Endothelial cell of umbilical vein (primary cell): ENCODE data around the gene KIAA1755. TPM values are rescaled to one million over a fixed set of nuclear protein-coding genes. Genes with fewer than 3 reads are reported as not detected.

Source experiments
- BruUV-seq: library from RNA; stranded (reverse); fragments of 400-500 nt; replicated peaks from 2 replicates; lab custom pipeline; 2021; lab: Mats Ljungman, UMichigan
- CTCF ChIA-PET: fragments of 300-600, 350-600 bp; sonication (Branson Sonifier 250); formaldehyde crosslinking; loops from one replicate; lab custom pipeline; 2021; ENCODE audit warnings: antibody characterized with exemption, inconsistent platforms; lab: Charles Lee
- POLR2A ChIA-PET: fragments of 300-600, 350-600 bp; sonication (Branson Sonifier 250); formaldehyde crosslinking; loops from one replicate; lab custom pipeline; 2021; ENCODE audit warnings: antibody characterized with exemption, inconsistent platforms; lab: Charles Lee
- DNase-seq: peaks from one replicate; pipeline ENCODE4 v3.0.0-alpha.2; 2011; ENCODE audit warnings: low read depth, low spot score
- FAIRE-seq: peaks from 2 replicates; lab custom pipeline; 2011; peaks lifted over from hg19 to GRCh38; lab: Jason Lieb, UNC
- H2AFZ ChIP-seq: 2 replicates; pipeline ENCODE4 v1.6.0; 2012; ENCODE audit warnings: low read depth, low read length, control low read depth, inconsistent platforms
- H3K27ac ChIP-seq: 2 replicates; pipeline ENCODE4 v1.5.1; 2011; ENCODE audit warnings: low read depth, mild to moderate bottlenecking, control low read depth, low read length, moderate library complexity; ENCODE audit not compliant: insufficient read depth
- H3K27me3 ChIP-seq, 2 experiments: 2 replicates each; pipeline versions ENCODE4 v1.6.0 to v1.6.1; 2011; ENCODE audit warnings: low read length in 2 of 2, mixed read lengths in 1 of 2; ENCODE audit not compliant: control insufficient read depth in 2 of 2, insufficient read depth in 2 of 2
- H3K36me3 ChIP-seq, 2 experiments: 2 replicates in 1 of 2; 3 replicates in 1 of 2; pipeline ENCODE4 v1.5.1; 2011; ENCODE audit warnings: low read length in 2 of 2, mild to moderate bottlenecking in 1 of 2, moderate library complexity in 1 of 2; ENCODE audit not compliant: control insufficient read depth in 2 of 2, insufficient read depth in 2 of 2; ENCODE audit errors: extremely low read depth in 1 of 2
- H3K4me1 ChIP-seq: 3 replicates; pipeline ENCODE4 v1.5.1; 2011; ENCODE audit warnings: mild to moderate bottlenecking, low read length; ENCODE audit not compliant: control insufficient read depth, insufficient read depth; ENCODE audit errors: extremely low read depth
- H3K4me2 ChIP-seq: 2 replicates; pipeline ENCODE4 v1.6.1; 2011; ENCODE audit warnings: low read length, control low read depth, mixed read lengths; ENCODE audit not compliant: insufficient read depth
- H3K4me3 ChIP-seq, 3 experiments: fragments of 200-600 bp in 1 of 3; sonication (generic), shearing (Covaris generic) in 1 of 3; replicated peaks in 1 of 3; 2 replicates each; pipeline ENCODE4 v1.5.1; 2011 to 2016; ENCODE audit warnings: control low read depth in 3 of 3, low read length in 3 of 3, mild to moderate bottlenecking in 2 of 3, inconsistent platforms in 1 of 3, low read depth in 1 of 3, moderate library complexity in 1 of 3; ENCODE audit not compliant: insufficient read depth in 1 of 3
- H3K79me2 ChIP-seq: 2 replicates; pipeline ENCODE4 v1.6.0; 2012; ENCODE audit warnings: low read length, inconsistent platforms; ENCODE audit not compliant: control insufficient read depth, insufficient read depth
- H3K9ac ChIP-seq: replicated peaks from 2 replicates; pipeline ENCODE3; 2011; ENCODE audit warnings: low read length, control low read depth; ENCODE audit not compliant: insufficient read depth; ENCODE audit errors: extremely low read depth
- H3K9me1 ChIP-seq: replicated peaks from 3 replicates; pipeline ENCODE4 v1.6.0; 2011; ENCODE audit warnings: mild to moderate bottlenecking, low read length; ENCODE audit not compliant: control insufficient read depth, insufficient read depth; ENCODE audit errors: extremely low read depth
- H3K9me3 ChIP-seq: replicated peaks from 2 replicates; pipeline ENCODE4 v1.5.1; 2012; ENCODE audit warnings: low read length, inconsistent platforms; ENCODE audit not compliant: control insufficient read depth, insufficient read depth
- H4K20me1 ChIP-seq: replicated peaks from 2 replicates; pipeline ENCODE3; 2011; ENCODE audit warnings: mild to moderate bottlenecking, low read length; ENCODE audit not compliant: control insufficient read depth, insufficient read depth; ENCODE audit errors: extremely low read depth
- CTCF ChIP-seq, 2 donors: IDR thresholded peaks; 1 replicate in 1 of 2; 2 replicates in 1 of 2; pipeline ENCODE4 v1.5.1; 2011; ENCODE audit warnings: low read length in 2 of 2, mild to moderate bottlenecking in 2 of 2, moderate library complexity in 2 of 2, control low read depth in 1 of 2, inconsistent platforms in 1 of 2, low read depth in 1 of 2; ENCODE audit not compliant: insufficient read depth in 1 of 2; ENCODE audit errors: extremely low read depth in 1 of 2
- EZH2 ChIP-seq: IDR thresholded peaks from 2 replicates; pipeline ENCODE4 v1.6.1; 2012; ENCODE audit warnings: borderline replicate concordance, low read depth, mild to moderate bottlenecking, moderate library complexity, low read length, inconsistent platforms; ENCODE audit not compliant: severe bottlenecking
- FOS ChIP-seq: IDR thresholded peaks from 2 replicates; pipeline ENCODE4 v1.6.1; 2011; ENCODE audit warnings: mild to moderate bottlenecking, low read length, moderate library complexity, borderline replicate concordance; ENCODE audit not compliant: insufficient read depth
- GATA2 ChIP-seq: IDR thresholded peaks from 2 replicates; pipeline ENCODE4 v1.7.0; 2011; ENCODE audit warnings: low read depth, mild to moderate bottlenecking, moderate library complexity, mixed read lengths, low read length; ENCODE audit not compliant: insufficient read length, insufficient read depth
- JUN ChIP-seq: IDR thresholded peaks from 2 replicates; pipeline ENCODE4 v1.6.1; 2011; ENCODE audit warnings: borderline replicate concordance, low read depth; ENCODE audit not compliant: insufficient read length, insufficient read depth
- MAX ChIP-seq: IDR thresholded peaks from 2 replicates; pipeline ENCODE4 v1.6.1; 2011; ENCODE audit not compliant: insufficient read depth, insufficient read length
- MYC ChIP-seq: IDR thresholded peaks from one replicate; pipeline ENCODE4 v1.6.1; 2011; ENCODE audit warnings: mild to moderate bottlenecking, low read depth, low read length
- POLR2A ChIP-seq: IDR thresholded peaks from 2 replicates; pipeline ENCODE4 v1.6.1; 2012; ENCODE audit warnings: low read depth, mild to moderate bottlenecking, control low read depth, low read length
- POLR2AphosphoS5 ChIP-seq: IDR thresholded peaks from 2 replicates; pipeline ENCODE4 v1.6.1; 2012; ENCODE audit warnings: low read depth, mild to moderate bottlenecking, control low read depth, low read length, moderate library complexity; ENCODE audit not compliant: insufficient read depth
- dilution Hi-C: fragments of 300-500 bp; cut with MboI; formaldehyde crosslinking; loops from one replicate; pipeline ENCODE4 v1.15.0; 2019; ENCODE audit warnings: low sequenced_read_pairs; ENCODE audit not compliant: extremely low pct_ligation_motif_present
- intact Hi-C: fragments of 100-400 bp; cut with micrococcal nuclease; formaldehyde crosslinking; loops from one replicate; pipeline ENCODE4 v1.10.0; 2022
- polyA plus RNA-seq, 4 experiments: library from polyadenylated mRNA; depleted of rRNA in 3 of 4; stranded (reverse) in 3 of 4; unstranded in 1 of 4; fragments of >200 nt; gene quantifications; 2 replicates each; pipeline versions ENCODE4 v1.2.1 to v1.2.3, GENCODE V29; 2011 to 2012; ENCODE audit warnings: missing spikeins in 1 of 4
- total RNA-seq: library from RNA; stranded (reverse); gene quantifications from 2 replicates; pipeline ENCODE4 v1.2.3, GENCODE V29; 2021

The KIAA1755 gene
- total and polyA plus RNA-seq, 2 donors (not counting 3 experiments of a cell fraction or from before 2014, with no cell fraction given): 0.36 to 0.51 TPM

GRCh38 chr20:38307371-38308046 is 47.0 kb upstream of the KIAA1755 start:
- dilution Hi-C loops: no loop called here
- DNase-seq (no peak), FAIRE-seq (no peak)
- ChIA-PET POLR2A (no interaction called here), CTCF (interaction anchor here (1.2 to 9.2 kb wide), 6 partner anchors 8 to 80 kb away, joined by 3 to 204 read pairs (median 4); no protein-coding TSS in a partner anchor)
- no peaks in the 10 kb centered on the region for H3K36me3 ChIP-seq
- no TSS peak for BruUV-seq
- intact Hi-C loops: no loop called here
- H3K9me3 ChIP-seq: no peaks in the 10 kb centered on the region
- no peaks in the 10 kb centered on the region for H3K9me1 ChIP-seq
- no peak overlapping the region for H3K4me3 ChIP-seq
- H4K20me1 ChIP-seq: no peaks in the 10 kb centered on the region
- no peaks in the 10 kb centered on the region for H3K4me1 ChIP-seq
- H3K9ac ChIP-seq: no peak overlapping the region
- no peaks in the 10 kb centered on the region for H3K79me2 ChIP-seq
- TF ChIP-seq EZH2 (no peak), GATA2 (no peak), MAX (no peak), MYC (no peak)
- no peak overlapping the region for H3K27ac ChIP-seq
- H3K4me2 ChIP-seq: no peak overlapping the region
- no peak overlapping the region for H2AFZ ChIP-seq
- H3K27me3 ChIP-seq: peaks cover 0 to 7% of the 10 kb centered on the region in 2 experiments

- no peaks in the 10 kb centered on the region for H3K36me3 ChIP-seq
- intact Hi-C loops (no loop called here), dilution Hi-C loops (no loop called here)
- H3K4me2 ChIP-seq: no peak overlapping the region
- no peak overlapping the region for H2AFZ ChIP-seq
- BruUV-seq: no TSS peak
- H3K4me3 ChIP-seq: no peak overlapping the region
- POLR2A ChIA-PET: no interaction called here
- H3K9me3 ChIP-seq: no peaks in the 10 kb centered on the region
- H3K79me2 ChIP-seq: no peaks in the 10 kb centered on the region
- FAIRE-seq (no peak), DNase-seq (no peak)
- H3K27ac ChIP-seq: no peak overlapping the region
- no peak overlapping the region for H3K9ac ChIP-seq
- H3K27me3 ChIP-seq: peaks cover 0 to 5% of the 10 kb centered on the region in 2 experiments
- H3K9me1 ChIP-seq: no peaks in the 10 kb centered on the region
- CTCF ChIA-PET: interaction anchor here (0.6 to 9.2 kb wide), 4 partner anchors 16 to 249 kb away, joined by 3 to 204 read pairs (median 4); no protein-coding TSS in a partner anchor
- no peaks in the 10 kb centered on the region for H3K4me1 ChIP-seq
- TF ChIP-seq CTCF (IDR thresholded peaks at IDR 0.05; ENCODE audit: extremely low read depth in 1 of 2, insufficient read depth in 1 of 2, low read depth in 1 of 2, low read length in 2 of 2) (no peak), MYC (no peak), GATA2 (no peak), JUN (no peak), POLR2A (no peak), EZH2 (no peak), MAX (no peak), POLR2AphosphoS5 (no peak), FOS (no peak)
- no peaks in the 10 kb centered on the region for H4K20me1 ChIP-seq
These were observed 45.8 kb upstream of the KIAA1755 start for GRCh38 chr20:38306379-38306778.
